Ishikawa (cell line): ENCODE results near the gene GJD3.

Experiments used
- CREB1 ChIP-seq: IDR thresholded peaks from 2 replicates; pipeline ENCODE4 v1.6.1; 2012; ENCODE audit warnings: low read depth
- EP300 ChIP-seq: IDR thresholded peaks from 2 replicates; pipeline ENCODE4 v1.6.1; 2012; ENCODE audit warnings: borderline replicate concordance
- MAX ChIP-seq: IDR thresholded peaks from 2 replicates; pipeline ENCODE4 v1.6.1; 2012
- NFIC ChIP-seq: IDR thresholded peaks from 2 replicates; pipeline ENCODE4 v1.6.1; 2012
- RAD21 ChIP-seq: IDR thresholded peaks from 2 replicates; pipeline ENCODE4 v1.6.1; 2012; ENCODE audit warnings: low read depth
- REST ChIP-seq: IDR thresholded peaks from 2 replicates; pipeline ENCODE4 v1.6.1; 2012; ENCODE audit warnings: low read depth, mild to moderate bottlenecking
- TAF1 ChIP-seq: IDR thresholded peaks from 2 replicates; pipeline ENCODE4 v1.6.1; 2012; ENCODE audit warnings: low read depth, mild to moderate bottlenecking
- TEAD4 ChIP-seq: IDR thresholded peaks from 2 replicates; pipeline ENCODE4 v1.6.1; 2012
- USF1 ChIP-seq: IDR thresholded peaks from 2 replicates; pipeline ENCODE4 v1.6.1; 2012
- YY1 ChIP-seq: IDR thresholded peaks from 2 replicates; pipeline ENCODE4 v1.6.1; 2012; ENCODE audit warnings: low read depth
- ZBTB7A ChIP-seq: IDR thresholded peaks from 2 replicates; pipeline ENCODE4 v1.6.1; 2012; ENCODE audit warnings: low read depth

- TF ChIP-seq ZBTB7A (no peak), TEAD4 (no peak), TAF1 (no peak), EP300 (no peak), YY1 (no peak), MAX (no peak), NFIC (no peak), REST (no peak), CREB1 (no peak), RAD21 (no peak), USF1 (no peak)
Measured at GRCh38 chr17:40364906-40365305, 369 bp upstream of the GJD3 start.
